Erythroblast (primary cell): ENCODE measurements around the gene SPSB1.

Experiments
- DNase-seq, 2 experiments: peaks; one replicate each; lab custom pipeline; 2025; lab: John Stamatoyannopoulos, UW
- GATA1 ChIP-seq: IDR thresholded peaks from 2 replicates; pipeline ENCODE4 v1.6.1; 2011; ENCODE audit warnings: low read depth, mild to moderate bottlenecking, control low read depth, low read length, moderate library complexity
- POLR2A ChIP-seq: IDR thresholded peaks from 2 replicates; pipeline ENCODE4 v1.6.1; 2011; ENCODE audit warnings: mild to moderate bottlenecking, low read length

Gene SPSB1

DNA sequence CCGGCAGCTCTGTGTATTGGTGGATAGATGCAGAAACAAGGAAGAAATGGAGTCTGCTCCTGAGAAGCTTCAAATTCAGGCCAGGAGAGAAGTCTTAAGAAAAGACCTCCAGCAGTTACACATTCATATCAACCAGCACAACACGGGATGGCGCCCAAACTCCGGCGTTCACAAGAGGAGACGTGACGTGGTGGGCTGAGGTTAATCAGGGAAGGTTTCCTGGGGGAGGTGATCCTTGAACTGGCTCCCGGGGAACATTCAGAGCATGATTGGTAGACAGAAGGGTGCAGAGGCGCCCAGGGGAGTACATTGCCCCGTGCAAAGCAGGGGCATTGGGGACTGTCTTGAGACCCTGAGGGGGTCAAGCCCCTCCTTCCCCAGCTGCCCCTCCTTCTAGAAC, 27.7 kb upstream of the SPSB1 start:
- DNase-seq, result no peak
- TF ChIP-seq POLR2A, result no peak
- no peak for TF ChIP-seq GATA1

DNA sequence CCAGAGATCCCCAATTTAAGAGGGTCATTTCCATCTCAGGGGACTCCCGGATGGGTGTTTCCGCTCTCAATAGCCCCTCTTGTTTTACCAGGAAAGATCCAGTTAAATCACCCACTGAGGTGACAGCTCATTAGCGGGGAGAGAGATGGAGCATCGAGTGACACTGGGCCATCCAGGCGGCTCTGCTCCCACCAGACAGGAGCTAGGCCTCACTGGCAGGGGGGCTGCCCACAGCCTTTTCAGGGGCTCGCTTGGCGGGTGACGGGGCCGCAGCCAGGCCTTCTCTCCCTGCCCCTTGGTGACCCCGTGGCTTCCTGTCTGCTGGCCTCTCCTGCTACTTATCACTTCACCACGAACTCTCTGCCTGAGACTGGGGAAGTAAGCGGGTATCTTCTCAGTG, 26.7 kb upstream of the SPSB1 start:
- no peak for TF ChIP-seq POLR2A
- TF ChIP-seq GATA1, result no peak
- DNase-seq, result no peak

DNA sequence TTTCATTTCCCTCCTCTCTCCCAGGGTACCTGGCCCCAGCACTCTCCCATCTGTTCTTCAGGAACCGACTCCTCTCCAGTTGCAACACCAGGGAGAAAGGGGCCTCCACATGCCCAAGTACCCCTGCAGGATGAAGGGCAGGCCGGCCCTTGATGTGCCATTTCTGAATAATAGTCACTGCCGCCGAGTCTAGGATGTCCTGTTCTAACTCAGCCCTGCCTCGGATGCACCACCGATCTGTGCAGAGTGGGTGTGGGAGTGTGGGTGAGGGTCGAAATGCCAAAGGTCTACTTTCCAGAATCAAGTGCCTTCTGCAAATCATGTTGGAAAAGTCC, 25.4 kb upstream of the SPSB1 start:
- TF ChIP-seq GATA1 (no peak), POLR2A (no peak)
- DNase-seq, result no peak

DNA sequence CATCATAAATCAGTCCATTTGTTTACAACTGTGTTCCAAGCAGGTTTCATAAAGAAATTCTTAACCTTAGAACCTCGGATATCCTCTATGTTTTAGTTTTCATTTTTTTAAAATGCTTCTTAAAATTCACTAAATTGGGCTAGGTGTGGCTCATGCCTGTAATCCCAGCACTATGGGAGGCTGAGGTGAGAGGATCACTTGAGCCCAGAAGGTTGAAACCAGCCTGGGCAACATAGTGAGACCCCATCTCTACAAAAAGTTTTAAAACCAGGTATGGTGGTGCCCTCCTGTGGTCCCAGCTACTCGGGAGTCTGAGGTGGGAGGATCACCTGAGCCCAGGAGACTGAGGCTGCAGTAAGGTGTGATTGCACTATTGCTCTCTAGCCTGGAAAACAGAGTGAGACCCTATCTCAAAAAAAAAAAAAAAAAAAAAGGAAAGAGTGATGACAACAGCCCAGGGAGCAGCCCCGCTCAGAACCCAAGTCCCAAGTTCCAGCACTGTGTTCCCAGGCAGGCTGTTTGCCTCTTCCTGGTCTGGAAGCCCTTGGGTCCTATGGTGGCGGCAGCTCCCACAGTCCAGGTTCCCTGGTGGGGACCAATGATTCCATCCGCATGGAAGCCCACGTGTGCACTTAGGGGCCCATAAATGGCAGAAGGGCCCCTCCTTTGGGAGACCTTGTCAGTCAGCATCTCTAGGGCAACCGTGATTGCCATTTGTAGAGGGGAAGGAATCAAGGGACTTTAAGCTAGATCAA, 24.7 kb upstream of the SPSB1 start:
- no peak for TF ChIP-seq GATA1
- no peak for TF ChIP-seq POLR2A
- no peak for DNase-seq

DNA sequence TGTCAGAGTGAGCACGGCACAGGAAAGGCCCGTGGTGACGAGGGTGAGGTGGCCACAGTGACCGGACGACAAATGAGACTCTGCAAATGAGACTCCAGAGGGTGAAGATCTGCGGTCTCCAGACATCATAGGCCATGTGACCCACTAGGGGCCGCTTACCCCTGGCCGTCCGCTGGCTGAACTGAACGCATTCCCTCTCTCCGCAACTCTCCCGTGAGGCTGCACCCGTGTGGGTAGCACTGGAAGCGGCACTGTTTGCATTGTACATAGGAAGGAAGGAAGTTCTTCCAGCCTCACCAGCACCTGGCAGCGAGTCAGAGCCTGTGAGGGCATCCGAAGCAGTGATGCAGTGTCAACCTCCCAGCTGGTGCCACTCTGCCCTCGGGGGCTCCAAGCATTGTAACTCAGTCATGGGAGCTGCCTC, 23.6 kb upstream of the SPSB1 start:
- TF ChIP-seq POLR2A (no peak), GATA1 (no peak)
- no peak for DNase-seq

DNA sequence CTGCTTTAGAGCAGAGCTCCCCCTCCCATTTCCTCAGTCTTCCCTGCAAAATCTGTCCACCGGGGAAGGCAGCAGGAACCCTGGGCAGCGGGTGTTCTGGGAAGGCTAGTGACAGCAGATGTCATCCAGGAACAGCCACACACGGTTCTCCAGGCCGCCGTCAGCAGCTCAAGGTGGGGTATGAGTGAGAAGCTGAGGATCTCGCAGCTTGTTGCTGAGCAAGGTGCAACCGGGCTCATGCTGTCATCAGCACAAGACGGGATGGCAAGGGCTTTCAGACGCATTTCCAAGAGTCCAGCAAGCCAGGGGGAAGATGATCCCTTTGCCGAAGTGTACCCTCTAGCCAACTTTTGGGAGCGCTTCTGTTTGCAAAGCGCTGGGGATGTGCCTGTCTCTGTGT, 23.0 kb upstream of the SPSB1 start:
- no peak for TF ChIP-seq POLR2A
- TF ChIP-seq GATA1, result no peak
- no peak for DNase-seq

DNA sequence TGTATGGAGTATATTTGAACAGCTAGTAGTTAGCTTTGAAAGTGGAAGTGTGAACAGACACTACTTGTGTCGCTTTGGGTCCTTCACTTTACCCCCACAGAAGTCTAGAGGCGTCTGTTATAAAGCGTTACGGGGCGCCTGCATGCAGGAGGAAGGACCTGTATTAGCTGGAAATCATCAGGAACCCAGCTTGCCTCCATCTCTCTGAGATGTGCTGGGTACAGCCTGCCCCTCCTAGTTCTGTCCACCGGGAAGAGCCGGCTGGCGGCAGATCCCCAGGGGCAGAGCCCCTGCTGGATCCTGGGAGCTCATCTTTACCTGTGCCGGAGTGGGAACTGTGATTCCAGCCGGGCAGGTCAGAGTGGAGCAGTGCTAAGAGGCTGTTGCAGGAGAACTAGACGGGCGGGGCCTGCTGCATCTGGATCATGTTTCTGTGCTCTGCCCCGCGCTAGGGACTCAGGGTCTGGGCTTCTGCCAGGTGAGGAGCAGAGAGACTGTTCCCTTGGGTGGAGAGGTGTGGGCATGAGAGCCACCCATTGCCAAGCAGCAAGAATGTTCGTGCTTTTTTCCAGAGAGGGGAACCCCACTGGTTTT, 22.3 kb upstream of the SPSB1 start:
- TF ChIP-seq GATA1, result no peak
- no peak for DNase-seq

DNA sequence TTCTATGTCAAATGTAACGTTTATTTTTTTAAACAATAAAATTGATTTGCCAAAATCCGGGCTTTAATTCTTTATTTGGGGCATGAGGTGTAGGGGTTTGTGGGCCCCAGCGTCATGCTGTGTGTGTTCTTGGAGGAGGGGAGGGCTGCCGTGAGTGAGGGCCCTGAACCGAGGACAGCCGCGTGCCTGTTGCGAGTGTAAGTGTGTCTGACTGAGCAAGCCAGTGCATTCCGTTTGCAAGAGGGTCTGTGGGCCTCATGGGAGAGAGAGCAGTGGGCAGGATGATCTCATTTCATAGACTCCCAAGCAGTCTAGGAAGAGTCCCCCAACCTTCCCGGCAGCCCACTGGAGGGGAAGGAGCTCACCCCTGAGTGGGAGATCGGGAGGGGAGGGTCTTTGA, 21.4 kb upstream of the SPSB1 start:
- no peak for TF ChIP-seq GATA1
- no peak for TF ChIP-seq POLR2A
- no peak for DNase-seq

DNA sequence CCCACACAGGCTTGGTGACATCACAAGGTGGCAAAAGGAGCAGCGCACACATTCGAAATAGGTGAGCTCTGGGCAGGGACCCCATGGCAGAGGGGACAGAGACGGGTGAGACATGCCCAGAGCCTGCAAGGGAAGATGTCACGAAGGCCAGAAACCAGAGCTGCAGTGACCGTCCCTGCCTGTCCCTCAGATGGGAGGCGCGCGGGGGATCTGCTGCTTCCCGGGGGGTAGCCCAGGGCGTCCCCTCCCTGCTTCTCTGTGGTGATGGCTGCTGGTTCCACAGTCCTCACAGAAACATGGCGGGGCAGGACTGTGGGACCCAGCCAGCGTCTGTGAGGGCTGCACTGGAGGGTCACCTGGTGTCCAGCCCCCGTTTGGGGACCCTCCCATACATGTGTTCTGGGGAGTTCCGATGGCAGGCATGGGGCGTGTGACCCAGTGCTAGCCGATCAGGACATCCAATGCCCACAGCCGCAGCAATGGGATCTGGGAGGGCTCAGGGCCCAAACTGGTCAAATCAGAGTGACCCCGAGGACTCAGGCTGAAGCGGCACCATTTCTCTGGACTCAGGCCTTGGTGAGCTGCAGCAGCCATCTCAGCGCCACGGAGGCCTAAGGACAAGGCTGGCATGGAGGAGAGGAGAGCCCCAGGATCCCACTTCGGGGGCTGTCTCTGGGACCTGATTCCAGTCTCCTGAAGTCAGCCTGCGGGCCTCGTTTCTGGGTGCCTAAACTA, 20.7 kb upstream of the SPSB1 start:
- no peak for DNase-seq
- TF ChIP-seq POLR2A (no peak), GATA1 (no peak)

DNA sequence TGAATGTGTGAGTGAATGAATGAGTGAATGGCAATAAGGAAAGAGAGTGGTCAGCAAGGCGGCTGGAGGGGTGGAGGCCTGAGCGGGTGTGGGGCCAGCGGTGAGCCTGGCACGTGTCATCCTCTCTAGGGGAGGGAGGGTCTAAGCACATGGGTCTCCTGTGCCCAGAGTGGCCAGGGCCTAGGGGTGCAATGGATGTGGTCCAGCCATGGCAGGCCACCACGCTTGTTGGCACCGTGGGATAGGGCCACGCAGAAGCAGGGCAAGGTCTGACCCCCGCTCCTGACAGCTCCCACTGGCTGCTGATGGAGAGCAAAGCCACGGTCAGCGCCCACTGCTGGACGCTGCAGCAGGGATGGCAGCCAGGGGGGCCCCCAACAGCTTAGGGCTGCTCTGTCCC, 19.5 kb upstream of the SPSB1 start:
- no peak for DNase-seq
- TF ChIP-seq GATA1, result no peak
- no peak for TF ChIP-seq POLR2A

DNA sequence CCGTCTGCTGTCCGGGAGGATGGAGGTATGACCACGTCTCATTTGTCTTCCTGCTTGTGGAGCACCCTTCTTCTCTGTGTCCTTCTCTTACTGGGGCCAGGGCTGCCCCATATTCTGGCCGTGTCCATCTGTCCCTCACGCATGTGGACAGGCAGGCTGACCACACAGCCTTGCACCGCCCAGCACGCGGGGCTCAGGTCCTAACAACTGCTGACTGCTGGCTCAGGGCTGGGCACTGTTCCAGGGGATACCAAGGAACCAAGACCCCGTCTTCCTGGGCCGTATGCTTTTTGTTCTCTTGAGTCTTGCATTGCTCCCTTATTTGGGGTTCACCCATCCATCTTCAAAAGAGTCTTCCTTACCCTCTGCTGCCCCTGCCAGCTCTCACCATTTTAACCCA, 17.5 kb upstream of the SPSB1 start:
- TF ChIP-seq GATA1, result no peak
- TF ChIP-seq POLR2A, result no peak
- DNase-seq, result no peak

DNA sequence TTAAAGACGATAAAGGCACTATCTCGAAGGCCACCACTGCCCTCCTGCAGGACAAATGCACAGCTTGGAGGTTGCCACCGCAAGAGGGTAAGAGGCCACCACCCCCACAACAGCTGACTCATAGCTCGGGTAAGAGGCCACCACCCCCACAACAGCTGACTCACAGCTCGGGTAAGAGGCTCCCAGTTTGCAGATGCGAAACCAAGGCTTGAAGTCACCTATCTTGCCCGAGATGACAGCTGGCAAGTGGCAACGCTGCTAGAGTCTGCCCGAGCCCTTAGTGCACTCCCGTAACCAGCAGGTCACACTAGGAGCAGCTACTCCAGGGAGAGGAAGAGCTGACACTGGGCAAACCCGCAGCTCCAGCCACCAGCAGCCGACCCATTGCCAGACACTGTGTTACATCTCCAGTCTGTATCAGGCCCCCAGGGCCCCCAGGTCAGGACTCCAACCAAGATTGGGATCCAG, 17.1 kb upstream of the SPSB1 start:
- DNase-seq, result peak; percentile 67 to 80
- no peak for TF ChIP-seq GATA1
- TF ChIP-seq POLR2A, result no peak

DNA sequence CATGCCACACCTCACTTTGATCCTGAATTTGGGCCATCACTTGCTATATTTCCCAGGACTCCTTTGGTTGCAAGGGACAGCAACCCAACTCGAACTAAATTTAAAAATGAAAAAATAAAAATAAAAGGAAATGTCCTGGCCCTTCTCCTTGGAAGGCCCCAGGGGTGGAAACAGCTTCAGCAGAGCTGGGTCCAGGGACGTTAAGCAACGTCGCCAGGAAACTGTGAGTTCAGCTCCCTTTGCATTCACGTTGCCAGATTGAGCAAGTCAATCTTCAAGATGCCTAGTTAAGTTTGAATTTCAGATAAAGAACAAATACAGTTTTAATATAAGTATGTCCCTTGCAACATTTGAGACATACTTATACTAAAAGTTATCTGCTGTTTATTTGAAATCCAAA, 14.6 kb upstream of the SPSB1 start:
- no peak for DNase-seq
- TF ChIP-seq POLR2A (no peak), GATA1 (no peak)

DNA sequence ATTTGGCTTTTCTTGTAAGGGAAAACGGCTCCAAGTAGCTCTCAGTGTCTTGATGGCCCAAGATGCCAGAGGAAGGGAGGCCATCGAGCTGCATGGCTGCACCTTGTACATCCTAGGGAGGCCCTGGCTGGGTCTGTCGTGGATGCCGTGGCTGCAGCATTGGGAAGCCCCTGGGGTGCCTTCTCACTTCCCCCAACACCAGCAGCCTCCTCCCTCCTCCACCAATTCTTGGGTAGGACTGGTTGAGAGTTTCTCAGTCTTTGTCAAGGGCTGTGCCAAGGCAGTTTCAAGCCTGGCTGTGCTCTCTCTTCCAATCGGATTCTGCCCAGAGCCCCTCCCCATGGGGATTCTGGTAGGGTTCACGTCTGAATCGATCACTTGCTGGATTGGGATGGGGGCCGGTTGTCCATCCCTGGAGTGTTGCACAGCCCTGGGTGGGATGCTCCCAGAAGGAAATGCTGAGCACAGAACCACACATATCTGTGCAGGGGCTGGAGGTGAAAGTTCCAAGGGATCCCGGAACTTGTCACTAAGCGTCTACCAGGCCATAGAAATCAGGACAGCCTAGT, 14.0 kb upstream of the SPSB1 start:
- TF ChIP-seq POLR2A (no peak), GATA1 (no peak)
- no peak for DNase-seq
